GM18505 (cell line): ENCODE data around the gene ATP9B.
A peak's percentile ranks its signal among the peaks of the same experiment; 100 is the strongest.
"Not testable (repeated sequence)": the region's sequence is repeated elsewhere in the genome, so short reads cannot be mapped to it uniquely, and the experiment has no call there.

Experiments used
- ATAC-seq: cut with Tn5 transposase; IDR thresholded peaks from one replicate; pipeline ENCODE4 v1.9.1; 2021; ENCODE audit not compliant: unreplicated experiment
- POLR2A ChIP-seq: IDR thresholded peaks from 4 replicates; pipeline ENCODE4 v1.6.1; 2011; ENCODE audit warnings: borderline replicate concordance; ENCODE audit not compliant: insufficient read depth, insufficient read length; ENCODE audit errors: extremely low read depth

Gene ATP9B

DNA sequence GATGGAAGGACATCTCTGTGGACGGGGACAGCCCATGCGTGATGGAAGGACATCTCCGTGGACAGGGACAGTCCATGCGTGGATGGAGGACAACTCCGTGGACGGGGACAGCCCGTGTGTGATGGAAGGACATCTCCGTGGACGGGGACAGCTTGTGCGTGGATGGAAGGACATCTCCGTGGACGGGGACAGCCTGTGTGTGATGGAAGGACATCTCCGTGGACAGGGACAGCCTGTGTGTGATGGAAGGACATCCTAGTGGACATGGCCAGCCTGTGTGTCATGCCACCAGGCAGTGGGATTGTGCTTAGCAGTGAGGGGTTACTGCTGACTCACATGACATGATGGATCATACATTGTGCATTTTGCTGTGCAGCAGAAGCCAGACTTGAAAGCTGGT, 296.5 kb downstream of the ATP9B start:
- TF ChIP-seq POLR2A: no peak
- ATAC-seq: no peak

DNA sequence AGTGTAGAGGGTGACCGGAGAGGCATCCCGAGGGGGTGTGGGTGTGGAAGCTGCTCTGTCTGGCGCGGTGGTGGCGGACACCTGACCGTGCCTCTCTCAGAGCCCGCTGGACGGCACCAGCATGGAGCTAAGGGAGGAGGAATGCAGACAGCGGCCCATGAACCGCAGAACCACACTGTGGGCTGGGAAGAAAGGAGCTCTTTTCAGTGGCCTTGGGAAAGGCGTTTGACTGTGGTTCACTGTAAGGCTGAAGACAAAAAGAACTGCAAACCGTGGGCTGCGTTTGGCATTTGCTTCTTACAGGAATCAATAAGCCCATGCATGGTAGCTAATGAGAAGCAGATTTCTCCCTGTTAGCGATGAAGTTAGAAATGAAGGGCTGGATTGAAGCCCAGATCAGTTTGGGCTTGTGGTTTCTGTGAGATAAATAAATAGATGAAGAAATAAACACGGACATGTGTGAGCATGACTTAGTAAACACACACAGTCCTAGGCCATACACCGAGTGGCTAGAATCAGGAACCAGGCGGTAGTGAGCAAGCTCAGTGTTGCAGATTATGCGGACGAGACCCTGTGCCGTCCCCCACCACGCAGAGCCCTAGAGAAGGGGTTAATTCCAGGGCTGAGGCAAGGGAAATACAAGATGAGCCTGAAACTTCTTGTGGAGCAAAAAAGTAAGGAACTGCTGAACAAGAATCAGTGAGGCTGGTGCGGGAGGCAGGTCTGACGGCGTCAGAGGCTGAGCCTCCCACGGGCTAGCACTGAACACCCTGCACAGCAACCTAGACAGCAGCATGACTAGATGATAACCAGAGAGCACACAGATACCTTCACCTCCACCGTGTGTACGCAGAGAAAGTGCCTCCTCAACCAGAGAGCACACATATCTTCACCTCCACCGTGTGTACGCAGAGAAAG, 297.2 kb downstream of the ATP9B start:
- no peak for TF ChIP-seq POLR2A
- ATAC-seq: no peak

DNA sequence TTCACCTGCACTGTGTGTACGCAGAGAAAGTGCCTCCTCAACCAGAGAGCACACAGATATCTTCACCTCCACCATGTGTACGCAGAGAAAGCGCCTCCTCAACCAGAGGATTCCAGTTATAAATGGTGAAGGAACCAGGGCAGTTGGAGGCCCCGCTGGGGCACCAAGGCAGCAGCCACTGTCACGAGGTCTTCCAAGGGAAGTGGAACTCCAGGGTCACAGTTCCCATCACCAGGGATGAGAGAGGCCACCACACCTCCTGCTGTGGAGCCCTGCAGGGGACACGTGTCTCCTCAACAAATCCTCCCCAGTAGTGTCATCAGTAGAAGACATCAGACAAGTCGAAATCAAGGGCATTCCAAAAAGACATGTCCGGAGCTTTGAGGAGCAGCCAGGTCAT, 298.3 kb downstream of the ATP9B start:
- no peak for TF ChIP-seq POLR2A
- ATAC-seq: no peak

DNA sequence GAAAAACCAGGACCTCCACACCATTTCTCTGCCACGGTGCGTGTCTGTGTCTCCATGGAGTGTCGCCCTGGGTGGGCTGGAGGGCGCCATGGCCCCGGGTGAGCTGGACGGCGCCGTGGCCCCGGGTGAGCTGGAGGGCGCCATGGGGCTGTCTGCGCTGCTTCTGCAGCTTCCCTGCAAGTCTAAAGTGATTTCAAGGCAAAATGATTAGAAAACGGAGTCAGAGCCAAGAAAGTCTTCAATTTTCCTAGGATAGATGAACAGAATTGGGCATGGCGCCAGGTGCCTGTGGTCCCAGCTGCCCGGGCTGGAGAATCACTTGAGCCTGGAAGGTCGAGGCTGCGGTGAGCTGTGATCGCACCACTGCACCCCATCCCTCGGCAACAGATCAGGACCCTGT, 298.8 kb downstream of the ATP9B start:
- ATAC-seq: no peak
- TF ChIP-seq POLR2A: no peak

DNA sequence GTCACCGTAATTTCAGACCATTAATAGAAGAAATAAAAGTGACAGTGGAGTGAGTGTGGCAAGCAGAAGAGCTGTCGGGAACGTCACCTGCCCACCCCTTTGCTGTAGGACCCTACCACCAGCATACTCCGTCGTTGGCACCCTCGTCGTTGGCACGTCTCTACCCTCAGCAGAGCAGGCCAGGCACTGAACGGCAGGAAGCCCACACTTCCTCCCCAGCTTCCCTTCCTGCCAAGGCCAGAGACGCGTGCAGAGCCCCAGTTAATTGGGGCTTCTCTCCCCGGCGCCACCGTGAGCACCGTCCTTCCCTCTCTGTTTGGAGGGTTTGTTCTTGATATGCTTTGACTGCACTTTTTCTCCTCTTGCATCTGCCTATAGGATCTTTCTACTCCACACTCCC, 299.5 kb downstream of the ATP9B start:
- no peak for ATAC-seq
- TF ChIP-seq POLR2A: no peak

DNA sequence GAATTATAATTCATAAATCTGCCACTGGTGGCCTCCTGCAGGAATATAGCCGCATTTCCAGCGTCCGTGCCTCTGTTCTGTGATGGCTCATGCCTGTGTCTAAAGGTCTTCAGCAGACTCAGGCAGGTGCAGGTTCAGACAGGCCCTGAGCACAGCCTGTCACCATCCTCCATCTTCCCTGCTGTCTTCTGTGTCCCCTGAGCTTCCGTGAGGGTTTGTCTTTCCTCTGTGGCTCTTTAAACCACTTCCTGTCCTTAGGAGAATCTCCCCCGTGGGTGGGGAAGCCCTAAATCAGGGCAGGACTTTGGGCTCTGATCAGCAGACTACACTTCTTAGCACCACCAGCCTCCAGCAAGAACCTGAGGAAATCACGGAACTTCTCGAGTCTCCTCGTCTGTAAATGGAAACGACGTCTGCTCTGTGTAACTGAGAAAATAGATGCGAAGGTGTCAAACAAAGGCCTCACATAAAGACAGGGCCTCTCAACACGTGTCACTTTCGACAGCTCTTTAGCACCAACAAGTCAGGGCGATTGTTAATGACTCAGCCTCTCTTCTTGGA, 302.4 kb downstream of the ATP9B start:
- TF ChIP-seq POLR2A: no peak
- no peak for ATAC-seq

DNA sequence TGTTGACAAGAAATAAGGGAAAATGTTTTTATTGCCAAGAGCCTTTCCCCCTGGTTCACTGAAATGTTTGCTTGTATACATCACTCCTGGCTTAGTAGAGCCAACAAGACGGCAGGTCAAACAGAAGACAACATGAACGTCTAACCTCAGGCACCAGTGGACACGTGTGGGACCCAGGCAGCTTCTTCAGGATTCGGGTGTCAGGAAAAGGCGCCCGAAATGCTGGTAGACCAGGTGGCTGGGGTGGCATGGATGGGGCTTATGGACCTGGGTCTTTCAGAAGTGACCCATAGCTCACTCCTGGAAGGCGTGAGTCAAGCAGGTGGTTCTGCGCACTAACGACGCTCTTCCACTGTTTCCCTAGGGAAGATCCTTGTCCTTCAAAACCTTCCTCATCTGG, 303.3 kb downstream of the ATP9B start:
- no peak for ATAC-seq
- no peak for TF ChIP-seq POLR2A

DNA sequence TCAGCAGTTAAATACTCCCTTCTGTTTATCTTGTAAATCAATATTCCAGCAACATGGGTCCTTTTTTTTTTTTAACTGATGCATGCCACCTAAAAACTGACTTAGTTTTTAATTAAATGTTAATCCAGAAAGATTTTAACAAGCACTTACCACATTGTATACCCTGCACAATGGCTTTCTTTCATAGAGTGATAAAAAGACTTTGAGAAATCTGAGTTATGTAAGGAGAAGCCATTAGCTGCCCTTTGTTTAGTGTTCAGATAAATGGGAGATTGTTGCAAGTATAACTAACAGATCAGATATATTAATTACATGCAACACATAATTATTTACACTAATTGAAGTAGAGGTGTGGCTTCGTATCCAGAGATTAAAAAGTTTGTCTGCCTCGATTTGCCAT, 303.8 kb downstream of the ATP9B start:
- no peak for TF ChIP-seq POLR2A
- ATAC-seq: no peak

DNA sequence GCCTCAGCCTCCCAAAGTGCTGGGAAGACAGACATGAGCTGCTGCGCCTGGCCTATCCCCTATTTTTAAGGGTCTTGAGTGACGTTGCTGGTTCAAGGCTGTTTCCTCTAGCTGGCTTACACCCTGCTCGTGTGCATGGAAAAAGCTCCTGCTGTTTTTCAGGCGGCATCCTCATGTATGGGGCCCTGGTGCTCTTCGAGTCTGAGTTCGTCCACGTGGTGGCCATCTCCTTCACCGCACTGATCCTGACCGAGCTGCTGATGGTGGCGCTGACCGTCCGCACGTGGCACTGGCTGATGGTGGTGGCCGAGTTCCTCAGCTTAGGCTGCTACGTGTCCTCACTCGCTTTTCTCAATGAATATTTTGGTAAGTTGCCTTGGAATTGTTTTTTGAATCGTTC, 304.5 kb downstream of the ATP9B start:
- no peak for TF ChIP-seq POLR2A
- ATAC-seq: no peak

DNA sequence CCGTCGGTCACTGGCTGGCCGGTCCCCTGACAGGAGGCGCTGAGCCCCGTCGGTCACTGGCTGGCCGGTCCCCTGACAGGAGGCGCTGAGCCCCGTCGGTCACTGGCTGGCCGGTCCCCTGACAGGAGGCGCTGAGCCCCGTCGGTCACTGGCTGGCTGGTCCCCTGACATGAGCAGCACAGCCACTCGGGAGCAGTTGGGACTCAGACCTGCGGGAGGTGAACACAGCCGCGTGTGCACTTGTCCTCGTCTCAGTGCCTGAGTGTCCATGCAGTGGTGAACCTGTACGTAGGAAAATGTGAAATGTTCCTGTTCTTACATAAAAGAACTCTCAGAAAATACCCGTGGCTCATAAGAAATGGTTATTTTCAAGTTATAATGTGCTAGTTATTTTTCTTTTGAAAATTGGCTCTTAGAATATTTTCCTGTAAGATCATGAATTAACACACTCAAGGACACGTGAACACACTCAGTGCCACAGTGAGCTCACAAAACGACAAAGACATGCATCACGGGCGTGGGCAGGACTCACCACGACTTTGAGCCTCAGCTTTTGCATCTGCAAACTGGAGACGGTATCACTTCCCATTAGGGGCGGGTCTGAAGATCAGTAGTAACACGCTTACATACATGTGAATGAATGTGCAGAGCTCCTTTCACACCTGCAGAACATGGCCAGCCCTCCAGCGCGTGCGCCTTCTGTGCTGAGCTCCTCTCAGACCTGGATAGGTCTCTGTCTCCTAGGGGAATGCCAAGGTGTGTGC, 305.4 kb downstream of the ATP9B start:
- ATAC-seq: peak; percentile 76
- TF ChIP-seq POLR2A: no peak

DNA sequence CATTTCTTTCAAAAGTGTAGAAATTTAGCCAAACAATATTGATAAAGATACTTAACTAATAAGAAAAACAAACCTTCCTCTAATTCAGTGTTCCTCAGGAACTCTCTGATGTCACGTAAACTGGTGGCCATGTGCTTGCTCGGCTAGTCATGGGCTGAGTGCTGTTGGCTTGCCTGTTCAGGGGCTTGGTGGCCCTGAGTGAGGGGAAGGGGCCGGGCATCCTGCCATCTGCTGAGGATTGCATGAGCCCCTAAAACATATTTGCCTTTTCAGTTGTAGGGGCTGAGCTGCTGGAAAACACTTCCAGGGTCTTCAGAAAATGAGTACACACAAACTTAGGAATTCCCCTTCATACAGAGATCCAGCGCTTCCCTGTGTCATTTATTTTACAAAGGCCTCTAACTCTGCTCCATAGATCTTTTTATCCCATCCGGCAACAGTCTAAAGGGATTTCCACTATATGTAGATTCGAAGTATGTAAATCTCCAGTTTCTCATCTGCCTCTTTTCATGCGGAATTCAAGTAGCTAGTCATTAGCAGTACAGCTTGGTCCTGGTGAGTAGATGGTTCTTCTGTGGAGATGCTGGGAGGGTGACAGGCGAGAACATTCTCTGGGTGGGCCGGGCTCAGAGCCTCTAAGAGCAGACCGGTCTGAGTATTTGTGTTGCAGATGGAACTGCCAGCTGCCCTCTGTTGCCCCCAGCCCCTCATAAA, 306.4 kb downstream of the ATP9B start:
- ATAC-seq: no peak
- TF ChIP-seq POLR2A: no peak

DNA sequence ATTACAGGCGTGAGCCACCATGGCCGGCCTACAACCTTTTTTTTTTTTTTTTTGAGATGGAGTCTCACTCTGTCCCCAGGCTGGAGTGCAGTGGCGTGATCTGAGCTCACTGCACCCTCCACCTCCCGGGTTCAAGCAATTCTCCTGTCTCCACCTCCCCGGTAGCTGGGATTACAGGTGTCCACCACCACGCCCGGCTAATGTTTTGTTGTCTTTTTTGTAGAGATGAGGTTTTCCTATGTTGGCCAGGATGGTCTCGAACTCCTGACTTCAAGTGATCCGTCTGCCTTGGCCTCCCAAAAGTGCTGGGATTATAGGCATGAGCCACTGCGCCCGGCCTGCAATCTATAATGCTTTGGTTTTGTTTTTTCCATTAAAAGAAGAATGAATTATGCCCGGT, 307.5 kb downstream of the ATP9B start:
- not testable (repeated sequence) for ATAC-seq

DNA sequence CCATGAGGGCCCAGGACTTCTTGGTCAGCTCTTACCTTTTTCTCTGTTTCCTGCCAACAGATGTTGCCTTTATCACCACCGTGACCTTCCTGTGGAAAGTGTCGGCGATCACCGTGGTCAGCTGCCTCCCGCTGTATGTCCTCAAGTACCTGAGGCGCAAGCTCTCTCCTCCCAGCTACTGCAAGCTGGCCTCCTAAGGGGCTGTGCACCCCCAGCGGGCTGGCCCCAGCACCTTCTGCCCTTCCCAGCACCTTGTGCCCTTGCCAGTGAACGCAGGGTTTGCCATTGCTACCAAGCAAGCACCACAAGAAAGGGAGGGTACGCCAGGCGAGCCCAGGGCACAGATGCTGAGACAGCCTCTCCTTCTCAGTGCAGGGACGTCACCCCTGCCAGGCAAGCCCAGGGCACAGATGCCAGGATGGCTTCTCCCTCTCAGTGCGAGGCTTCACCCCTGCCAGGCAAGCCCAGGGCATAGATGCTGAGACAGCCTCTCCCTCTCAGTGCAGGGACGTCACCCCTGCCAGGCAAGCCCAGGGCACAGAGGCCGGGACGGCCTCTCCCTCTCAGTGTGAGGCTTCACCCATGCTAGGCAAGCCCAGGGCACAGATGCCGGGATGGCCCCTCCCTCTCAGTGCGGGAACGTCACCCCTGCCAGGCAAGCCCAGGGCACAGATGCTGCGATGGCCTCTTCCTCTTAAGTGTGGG, 308.1 kb downstream of the ATP9B start:
- no peak for ATAC-seq

More for the DNA sequence above, 308.1 kb downstream of the ATP9B start:
- no peak for TF ChIP-seq POLR2A
